Pulmonary artery endothelial cell (primary cell): ENCODE measurements around the gene ATG5. TPM values are rescaled to one million over a fixed set of nuclear protein-coding genes. Genes with fewer than 3 reads are reported as not detected.
"Not testable (repeated sequence)": the region's sequence is repeated elsewhere in the genome, so short reads cannot be mapped to it uniquely, and the experiment has no call there.

ENCODE experiments used
- DNase-seq: peaks from one replicate; pipeline ENCODE4 v3.0.0-alpha.2; 2011; ENCODE audit warnings: low read depth, low spot score
- total RNA-seq: library from RNA; depleted of rRNA; stranded (reverse); fragments of >200 nt; gene quantifications from 2 replicates; pipeline ENCODE4 v1.2.3, GENCODE V29; 2014

ATG5 gene
- total RNA-seq, 1 donor from 2014 or later: 48.2 TPM

DNA sequence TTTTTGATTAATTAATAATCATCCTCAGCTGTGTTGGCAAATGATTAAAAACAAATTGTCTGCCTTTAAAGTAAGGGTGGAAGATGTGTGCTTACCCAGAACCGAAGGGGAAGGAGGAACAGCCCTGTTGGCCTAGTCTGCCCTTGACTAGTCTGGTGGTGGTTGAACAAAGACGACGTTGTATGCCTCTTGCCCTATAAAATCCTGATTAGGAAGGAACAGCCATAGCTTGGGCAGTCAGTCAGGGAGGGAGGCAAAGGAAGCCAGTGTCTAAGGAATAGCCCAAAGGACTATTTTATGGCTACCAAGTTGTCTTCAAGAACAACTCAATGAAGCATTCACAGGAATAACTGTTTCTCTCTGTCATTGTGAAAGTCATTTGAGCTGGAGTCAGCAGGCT is 168.7 kb downstream of the ATG5 start:
- no peak for DNase-seq

DNA sequence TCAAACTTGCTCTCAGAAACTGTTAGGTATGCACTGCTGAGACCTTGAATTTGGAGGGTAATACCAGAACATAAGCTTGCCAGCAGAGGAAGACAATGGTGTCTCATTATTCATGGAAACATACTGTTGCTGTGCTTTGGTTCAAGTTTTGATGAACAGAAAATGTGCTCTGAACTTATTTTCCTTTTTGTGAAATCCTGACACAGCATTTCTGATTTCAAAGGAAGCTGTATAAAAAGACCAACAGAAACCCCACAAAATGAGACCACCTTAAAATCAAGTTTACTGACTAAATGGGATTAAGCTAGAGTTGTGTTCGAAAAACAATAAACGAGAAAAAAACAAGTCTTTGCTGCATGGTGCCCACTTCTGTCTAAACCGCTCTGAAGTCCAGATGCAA is 169.1 kb downstream of the ATG5 start:
- no peak for DNase-seq

DNA sequence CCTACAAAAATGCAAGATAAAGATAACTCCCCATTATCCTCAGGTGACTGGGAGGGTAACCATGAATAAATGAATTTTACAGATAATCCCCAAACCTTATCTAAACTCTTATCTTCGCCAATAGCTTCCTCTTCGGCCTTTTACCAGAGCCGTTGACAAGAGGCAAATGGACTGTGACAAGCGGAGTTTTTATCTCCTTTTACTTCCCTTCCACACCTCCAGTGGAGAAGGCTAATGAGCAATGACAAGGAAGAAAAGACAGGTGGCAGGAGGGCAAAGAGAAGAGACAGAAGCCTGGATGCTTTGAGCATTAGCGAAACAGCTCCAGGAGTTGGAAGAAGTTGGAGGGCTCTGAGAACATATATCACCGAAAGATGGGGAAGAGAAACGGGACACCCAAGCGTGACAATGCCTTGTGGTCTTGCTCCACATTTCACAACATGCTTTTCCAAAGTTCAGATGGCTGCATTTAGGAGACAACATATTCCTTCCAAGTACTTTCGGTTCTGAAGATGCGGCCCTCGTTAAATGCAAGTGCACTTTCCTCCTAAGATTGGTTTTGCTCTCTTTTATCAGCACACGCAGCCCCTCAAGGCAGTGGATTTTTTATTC is 170.2 kb downstream of the ATG5 start:
- no peak for DNase-seq

DNA sequence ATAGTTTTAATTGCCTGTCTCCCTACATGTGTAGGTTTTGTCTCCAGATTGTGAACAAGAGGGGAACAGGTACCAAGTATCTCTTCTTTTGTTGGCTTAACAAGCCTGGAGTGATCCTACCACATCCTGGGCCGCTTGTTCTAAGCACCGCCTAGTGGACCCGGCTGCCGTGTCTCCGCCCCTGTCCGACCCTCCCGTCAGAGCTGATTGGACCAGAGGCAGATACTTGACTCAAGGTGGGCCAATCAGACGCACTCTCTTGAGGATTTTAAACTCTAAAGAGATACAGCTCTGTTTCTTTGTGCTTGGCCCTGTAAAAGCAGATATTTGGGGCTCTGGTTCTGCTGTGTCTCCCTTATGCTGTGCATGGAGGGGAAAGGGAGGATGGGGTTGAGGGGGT is 171.2 kb downstream of the ATG5 start:
- DNase-seq: no peak

DNA sequence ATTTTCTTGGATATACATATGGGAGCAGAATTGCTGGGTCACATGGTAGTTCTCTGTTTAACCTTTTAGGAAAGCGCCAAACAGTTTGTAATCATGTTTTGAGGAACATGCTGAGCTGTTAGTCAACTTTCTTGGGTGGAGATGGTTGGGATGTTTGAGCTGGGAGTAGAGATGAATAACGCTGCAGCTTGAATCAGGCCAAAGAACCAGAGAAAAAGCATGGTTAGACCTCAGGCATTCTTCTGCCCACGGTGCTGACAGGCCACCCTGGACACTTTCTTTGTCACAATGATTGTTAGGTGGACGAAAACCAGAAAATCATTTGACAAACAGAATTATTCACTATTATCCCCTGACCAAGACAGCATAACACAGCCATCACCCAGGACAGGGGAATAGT is 172.6 kb downstream of the ATG5 start:
- no peak for DNase-seq

DNA sequence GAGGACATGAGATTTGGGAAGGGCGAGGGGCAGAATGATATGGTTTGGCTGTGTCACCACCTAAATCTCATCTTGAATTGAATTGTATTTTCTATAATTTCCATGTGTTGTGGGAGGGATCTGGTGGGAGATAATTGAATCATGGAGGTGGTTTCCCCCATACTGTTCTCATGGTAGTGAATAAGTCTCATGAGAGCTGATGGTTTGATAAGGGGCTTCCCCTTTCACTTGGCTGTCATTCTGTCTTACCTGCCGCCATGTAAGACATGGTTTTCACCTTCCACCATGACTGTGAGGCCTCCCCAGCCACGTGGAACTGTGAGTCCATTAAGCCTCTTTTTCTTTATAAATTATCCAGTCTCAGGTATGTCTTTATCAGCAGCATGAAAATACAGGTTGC is 173.1 kb downstream of the ATG5 start:
- DNase-seq: not testable (repeated sequence)

DNA sequence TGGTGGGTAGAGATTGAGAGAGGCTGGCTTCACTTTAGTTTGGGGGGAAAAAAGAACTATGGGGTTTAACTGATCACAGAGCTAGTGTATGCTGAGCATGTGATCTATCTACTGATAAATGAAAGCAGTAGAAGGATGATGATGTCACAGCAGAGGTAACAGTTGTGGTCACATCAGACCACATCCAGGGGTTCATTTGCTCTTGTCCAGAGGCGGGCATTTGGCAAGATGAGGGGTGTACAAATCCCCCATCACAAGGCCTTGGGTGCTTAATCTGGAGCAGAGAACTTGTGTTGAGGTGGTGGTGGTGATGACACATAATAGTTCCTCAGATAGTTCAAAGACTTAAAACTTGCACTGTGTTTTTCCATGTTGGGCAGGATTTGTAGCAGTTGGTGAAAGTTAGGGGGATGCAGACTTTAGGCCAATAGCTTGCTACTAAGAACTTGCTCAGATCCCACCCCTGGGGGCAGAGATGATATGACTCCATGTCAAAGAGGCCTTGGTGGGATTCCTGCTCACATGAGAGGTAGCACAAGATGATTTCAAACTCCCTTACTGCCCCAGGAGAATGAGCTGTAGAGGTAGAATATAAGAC is 176.0 kb downstream of the ATG5 start:
- DNase-seq: no peak

DNA sequence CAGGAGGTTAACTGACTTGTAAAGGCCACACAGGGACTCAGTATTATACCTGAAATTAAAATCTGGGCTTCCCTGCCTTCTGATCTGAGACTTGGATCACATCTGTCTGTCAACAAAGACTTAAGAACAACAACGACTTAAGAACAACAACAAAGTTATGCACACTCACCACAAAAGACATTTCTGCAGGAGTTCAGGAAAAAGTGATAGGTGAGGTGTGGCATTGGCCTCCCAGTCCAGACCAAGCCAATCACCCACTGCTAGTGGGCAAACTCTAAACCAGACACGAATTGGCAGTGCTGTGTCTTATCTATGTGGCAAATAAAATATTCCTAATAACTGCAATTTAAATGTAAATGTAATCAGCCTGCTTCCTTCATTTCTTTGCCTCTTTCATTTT is 178.1 kb downstream of the ATG5 start:
- no peak for DNase-seq

DNA sequence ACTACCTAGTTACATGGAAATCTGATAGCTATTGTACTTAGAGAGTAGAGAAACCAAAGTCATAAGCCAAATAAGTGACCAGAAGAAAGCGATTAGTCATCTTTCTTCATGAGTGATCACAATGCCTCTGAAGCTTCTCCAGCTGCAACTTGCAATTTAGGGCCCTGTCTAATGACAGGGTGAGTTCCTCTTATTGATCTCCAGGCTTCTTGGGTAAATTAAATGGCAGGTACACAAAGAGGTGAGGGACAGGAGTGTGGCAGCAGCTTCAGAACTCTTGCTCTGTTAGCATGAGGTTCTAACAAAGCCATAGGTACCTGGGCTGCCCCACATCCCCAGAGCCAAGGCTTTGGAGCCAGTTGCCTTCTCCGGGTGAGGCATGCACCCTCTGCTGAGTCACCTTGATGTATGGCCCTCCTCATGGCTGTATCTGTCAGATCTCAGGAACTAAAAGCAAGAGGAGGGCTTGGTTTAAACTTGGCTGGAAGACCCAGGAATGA is 178.7 kb downstream of the ATG5 start:
- DNase-seq: no peak

DNA sequence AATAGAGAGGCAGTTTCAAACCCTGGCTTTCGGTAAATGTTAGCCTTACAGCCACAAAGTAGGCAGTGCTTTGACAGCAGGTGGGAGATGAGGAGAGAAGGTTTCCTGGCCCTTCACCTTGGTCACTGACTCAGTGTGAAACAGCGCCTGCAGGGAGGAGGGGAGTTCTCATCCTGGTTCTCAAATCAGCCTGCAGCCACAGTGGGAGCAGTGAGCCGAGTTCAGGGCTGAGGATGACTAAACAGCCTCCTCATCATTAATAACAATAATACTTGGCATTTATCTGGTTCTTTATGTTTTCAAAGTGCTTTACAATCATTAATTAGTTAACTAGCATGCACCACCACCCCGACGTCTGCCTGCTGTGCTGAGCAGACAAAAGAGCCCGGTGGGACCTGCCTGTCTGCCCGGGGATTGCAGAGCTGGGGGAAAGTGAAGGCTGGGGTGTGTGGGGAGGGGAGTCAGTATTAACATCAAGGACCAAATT is 179.8 kb downstream of the ATG5 start:
- no peak for DNase-seq

DNA sequence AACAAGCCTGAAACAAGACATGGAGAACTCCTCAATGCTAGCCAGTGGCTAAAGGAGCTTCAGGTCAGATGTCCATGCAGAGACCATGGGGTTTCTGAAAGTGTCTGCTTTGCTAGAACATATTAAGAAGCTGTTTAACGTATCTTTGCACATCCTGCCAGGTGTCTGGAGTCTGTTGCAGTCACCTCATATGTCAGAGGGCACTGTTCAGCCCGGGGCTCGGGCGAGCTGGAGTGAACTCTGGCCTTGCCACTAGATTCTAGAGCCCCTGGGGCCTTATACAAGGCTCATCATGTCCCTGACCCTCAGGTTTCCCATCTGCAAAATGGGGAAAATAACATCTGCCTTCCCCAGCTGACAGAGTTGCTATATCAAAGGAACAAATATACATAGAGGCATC is 180.4 kb downstream of the ATG5 start:
- DNase-seq: no peak

DNA sequence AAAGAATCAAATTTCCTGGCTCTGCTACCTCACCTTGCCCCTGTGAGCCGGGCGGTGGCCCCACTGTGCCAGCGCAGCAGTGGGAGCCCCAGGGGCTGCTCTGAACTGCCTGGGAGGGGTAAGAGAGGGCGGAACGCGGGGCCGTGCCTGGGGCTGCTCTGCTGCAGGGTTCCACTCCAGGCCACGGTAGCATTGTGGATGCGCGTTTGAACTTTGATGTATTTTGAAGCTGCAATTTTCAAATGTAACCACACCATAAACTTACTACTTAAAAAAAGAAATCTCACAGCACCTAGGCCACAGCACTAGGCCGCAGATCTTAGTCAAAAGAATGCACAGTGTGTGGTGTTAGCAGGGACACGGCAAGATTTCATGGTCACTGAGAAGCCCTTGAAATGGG is 181.9 kb downstream of the ATG5 start:
- DNase-seq: no peak

DNA sequence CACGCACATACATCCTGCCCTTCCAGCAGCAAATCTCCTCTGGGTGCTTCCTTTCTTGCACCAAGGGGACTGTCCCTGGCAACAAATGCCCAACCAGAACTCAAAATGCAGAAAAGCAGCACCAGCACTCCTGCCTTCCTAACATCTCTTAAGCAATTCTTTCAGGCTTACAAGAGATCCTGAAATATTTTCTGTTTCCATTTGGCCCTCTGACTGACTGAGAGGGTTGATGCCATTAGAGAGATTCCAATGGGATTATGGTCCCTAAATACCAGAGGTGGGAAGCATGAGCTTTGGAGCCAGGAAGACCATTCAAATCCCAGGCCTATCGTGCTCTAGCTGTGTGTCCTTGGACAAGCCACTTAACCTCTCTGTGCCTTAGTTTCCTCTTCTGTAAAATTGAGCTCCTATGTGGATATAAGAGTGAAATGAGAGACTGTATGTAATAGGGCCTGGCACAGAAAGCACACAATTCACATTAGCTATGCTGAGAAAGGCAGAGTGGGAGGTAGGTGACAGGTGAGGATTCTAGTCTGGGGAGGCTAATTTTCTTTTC is 182.6 kb downstream of the ATG5 start:
- DNase-seq: no peak

DNA sequence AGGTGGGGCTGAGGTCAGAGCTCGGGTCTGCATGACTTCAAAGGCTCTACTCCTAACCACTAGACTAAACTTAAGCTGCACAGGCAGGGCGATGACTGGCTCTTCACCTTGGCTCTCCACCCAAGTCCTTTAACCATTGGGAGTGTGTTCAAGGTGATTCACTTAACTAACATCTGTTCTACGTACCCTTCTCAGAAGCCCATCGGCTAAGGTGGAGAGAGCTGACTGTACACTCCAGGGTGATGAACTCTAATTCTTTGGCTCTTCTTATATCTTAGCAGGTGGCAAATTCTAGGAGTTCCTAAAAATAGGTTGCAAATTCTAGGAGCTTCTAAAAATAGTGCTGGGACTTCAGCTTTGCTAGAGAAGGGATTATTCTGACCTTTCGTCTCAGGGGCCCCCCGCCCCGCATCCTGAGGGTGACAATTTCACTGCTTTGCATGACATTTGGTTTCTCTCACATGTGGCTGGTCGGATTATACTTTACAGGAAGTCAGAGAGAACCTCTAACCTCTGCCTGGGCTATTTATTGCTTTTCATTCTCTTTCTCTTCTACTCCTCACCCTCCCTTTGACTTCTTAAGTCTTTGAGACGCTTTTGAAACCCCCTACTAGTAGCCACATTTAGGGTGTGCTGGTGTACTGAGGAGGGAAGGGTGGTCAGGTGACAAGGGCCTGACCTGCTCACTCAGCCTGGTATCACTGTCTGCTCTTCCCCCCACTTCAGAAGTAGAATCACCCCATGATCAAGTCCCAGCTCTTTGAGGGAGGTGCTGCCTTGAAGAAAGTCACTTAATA is 183.9 kb downstream of the ATG5 start:
- DNase-seq: no peak

DNA sequence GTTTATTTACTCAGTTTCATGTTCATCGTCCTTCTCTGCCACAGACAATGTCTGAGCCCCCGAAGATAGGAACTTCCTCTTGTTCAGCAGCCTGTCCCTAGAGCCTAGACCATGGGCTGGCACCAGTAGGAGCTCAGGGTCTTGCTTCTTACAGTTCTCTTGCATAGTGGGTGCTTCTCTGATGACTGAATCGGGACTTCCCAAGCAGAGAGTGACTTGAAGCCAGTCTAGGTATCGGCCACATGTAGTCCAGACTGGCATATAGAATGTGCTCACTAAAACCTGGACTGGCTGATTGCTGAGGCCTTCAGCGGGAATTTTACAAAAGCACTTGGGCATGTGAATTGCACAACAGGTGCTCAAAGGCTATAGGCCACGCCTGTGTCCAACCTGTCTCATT is 187.4 kb downstream of the ATG5 start:
- DNase-seq: no peak

DNA sequence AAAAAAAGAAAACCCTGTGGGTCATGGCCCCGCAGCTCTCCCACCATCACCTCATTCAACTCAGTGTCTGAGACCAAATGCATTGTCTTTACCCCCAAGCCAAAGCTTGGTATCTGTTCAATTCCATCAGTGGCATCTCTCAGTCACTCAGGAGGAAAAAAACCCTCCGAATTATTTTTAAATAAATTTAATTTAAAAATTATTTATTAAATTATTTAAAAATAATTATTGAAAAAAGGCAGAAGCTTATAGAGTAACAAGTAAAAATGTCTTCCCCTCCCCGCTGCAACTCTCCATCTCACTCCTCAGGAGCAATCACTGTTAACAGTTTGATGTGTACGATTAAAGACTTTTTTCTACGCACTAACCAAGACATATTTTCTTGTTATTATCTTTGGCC is 188.7 kb downstream of the ATG5 start:
- DNase-seq: no peak

DNA sequence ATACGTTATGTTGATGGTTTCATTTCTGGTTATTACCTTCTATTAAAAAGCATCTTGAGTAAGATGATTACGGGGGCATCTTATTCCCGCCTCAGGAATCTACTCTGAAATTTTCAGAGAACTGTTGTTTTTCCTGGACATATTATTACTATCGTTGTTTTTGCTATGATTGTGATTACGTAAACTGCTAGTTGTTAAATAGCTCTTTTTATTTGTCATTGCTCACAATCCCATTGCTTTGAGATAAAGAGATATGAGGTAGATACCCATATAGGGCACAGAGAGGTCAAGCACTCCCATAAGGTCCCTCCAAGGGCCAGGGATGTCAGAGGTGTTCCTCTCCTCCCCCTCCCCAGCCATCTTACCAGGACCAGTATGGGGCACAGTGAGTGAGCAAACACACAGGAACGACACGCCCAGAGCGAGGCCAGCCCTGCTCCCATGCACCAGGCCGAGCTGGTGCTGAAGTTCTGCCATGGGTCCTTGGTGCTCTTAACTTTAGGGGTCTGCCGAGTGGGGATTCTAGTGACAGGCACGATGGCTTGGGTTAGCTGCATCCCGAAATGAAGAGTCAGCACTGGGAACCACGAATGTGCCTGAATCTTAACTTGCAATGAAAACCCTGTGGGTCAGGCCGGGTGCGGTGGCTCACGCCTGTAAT is 189.5 kb downstream of the ATG5 start:
- no peak for DNase-seq

DNA sequence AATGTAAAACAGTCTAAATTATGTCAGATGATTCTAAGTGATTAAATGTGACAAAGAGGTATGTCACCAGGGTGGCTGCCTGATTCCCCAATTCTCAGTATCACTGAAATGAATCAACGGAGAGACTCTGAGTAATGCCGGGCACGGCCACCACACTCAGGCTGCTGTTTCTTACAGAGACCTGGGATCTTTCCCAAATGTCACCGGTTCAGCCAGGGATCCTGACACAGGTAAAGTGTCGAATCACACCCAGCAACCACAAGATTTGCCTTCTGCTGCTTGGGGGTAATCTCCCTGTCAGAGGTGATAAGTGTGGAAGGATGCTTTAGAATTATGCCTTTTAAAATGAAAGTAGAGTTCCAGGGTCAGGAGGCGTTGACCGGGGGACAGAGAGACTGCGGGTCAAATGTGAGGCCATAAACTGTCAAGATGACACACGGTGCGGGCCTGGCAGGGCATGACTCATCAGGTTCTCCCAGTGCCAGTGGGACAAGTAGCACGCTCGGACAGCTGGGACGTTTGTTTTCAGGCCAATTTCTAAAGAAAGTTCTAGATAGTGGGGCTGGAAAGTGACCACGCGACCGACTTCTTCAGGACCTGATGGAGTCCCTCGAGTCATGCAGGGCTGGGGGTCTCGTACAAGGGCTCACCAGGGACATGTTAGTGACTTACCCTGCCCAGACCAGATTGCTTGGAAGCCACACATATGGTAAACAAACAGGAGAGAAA is 190.5 kb downstream of the ATG5 start:
- no peak for DNase-seq
